Measurements from ENCODE around the gene VCL. TPM values are rescaled to one million over a fixed set of nuclear protein-coding genes. Genes with fewer than 3 reads are reported as not detected.

Gene VCL
- total RNA-seq, 1 experiment from 2014 or later = 106 TPM

DNA sequence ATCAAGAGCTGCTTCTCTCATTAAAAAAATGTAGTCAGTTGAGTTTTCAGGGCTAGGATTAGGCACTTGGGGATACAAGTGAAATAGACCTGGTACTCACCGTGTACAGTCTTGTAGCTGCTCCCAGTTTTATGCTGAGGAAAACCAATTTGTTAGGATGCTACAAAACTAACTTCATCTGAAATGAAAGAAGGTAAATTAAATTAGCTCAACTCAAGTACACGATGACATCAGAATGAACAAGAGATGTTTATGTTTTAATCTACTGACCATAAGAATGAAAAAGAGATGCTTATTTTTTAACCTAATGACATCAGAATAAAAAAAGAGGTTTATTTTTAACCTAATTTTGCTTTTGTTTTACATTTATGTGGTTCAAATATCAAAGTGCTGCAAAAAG lies 79.0 kb downstream of the VCL start:
- Histone ChIP-seq H3K4me3 (replicated peaks in 1 of 2; ENCODE audit: low read depth in 1 of 2, low read length in 2 of 2) (no peak overlapping the region), H3K9ac (ENCODE audit: low read length) (no peak overlapping the region), H3K27me3 (ENCODE audit: insufficient read depth, low read length) (no peaks in the 10 kb centered on the region), H3K36me3 (ENCODE audit: control insufficient read depth in 1 of 2, insufficient read depth in 2 of 2, low read length in 2 of 2) (peaks cover 9 to 28% of the 10 kb centered on the region in 2 experiments; a peak in 3 of 4 replicates), H3K4me2 (ENCODE audit: low read length) (no peak overlapping the region), H3K9me2 (ENCODE audit: insufficient read depth) (no peaks in the 10 kb centered on the region), H3K79me2 (ENCODE audit: insufficient read depth, low read length) (peaks cover 41% of the 10 kb centered on the region), H3K4me1 (ENCODE audit: control insufficient read depth in 1 of 2, insufficient read depth in 2 of 2, low read length in 2 of 2) (peaks cover 32 to 51% of the 10 kb centered on the region in 2 experiments), H3K9me3 (ENCODE audit: control insufficient read depth in 1 of 2, insufficient read depth in 1 of 2, low read depth in 1 of 2, low read length in 2 of 2) (no peaks in the 10 kb centered on the region), H4K20me1 (ENCODE audit: insufficient read depth) (no peaks in the 10 kb centered on the region), H2AFZ (ENCODE audit: low read depth, low read length, poor library complexity, severe bottlenecking) (no peak overlapping the region), H3K27ac (ENCODE audit: low read depth, low read length) (no peak overlapping the region)
- intact Hi-C loops (cut with micrococcal nuclease) = no loop called here
- DNase-seq (ENCODE audit: low read depth, low spot score) (no peak), ATAC-seq (no peak)
- ChIA-PET RAD21 (ENCODE audit: low non-redundant PET in 1 of 2, low total read pairs in 2 of 2, uncharacterized antibody in 2 of 2, unreplicated experiment in 2 of 2) (no interaction called here), CTCF (interaction anchor here (3.0 kb wide), 1 partner anchor 197 kb away, joined by 9 read pairs; no protein-coding TSS in a partner anchor), POLR2A (interaction anchor here (1.0 to 1.4 kb wide), 2 partner anchors 111 to 189 kb away, joined by 3 read pairs; no protein-coding TSS in a partner anchor)
- no TSS peak for BruUV-seq (replicated peaks)
- TF ChIP-seq, protein P1, sequence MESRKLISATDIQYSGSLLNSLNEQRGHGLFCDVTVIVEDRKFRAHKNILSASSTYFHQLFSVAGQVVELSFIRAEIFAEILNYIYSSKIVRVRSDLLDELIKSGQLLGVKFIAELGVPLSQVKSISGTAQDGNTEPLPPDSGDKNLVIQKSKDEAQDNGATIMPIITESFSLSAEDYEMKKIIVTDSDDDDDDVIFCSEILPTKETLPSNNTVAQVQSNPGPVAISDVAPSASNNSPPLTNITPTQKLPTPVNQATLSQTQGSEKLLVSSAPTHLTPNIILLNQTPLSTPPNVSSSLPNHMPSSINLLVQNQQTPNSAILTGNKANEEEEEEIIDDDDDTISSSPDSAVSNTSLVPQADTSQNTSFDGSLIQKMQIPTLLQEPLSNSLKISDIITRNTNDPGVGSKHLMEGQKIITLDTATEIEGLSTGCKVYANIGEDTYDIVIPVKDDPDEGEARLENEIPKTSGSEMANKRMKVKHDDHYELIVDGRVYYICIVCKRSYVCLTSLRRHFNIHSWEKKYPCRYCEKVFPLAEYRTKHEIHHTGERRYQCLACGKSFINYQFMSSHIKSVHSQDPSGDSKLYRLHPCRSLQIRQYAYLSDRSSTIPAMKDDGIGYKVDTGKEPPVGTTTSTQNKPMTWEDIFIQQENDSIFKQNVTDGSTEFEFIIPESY (IDR thresholded peaks at IDR 0.05; ENCODE audit: extremely low read depth, insufficient replicate concordance, low read length) = no peak
- no peak for TF ChIP-seq EZH2phosphoT487 (IDR thresholded peaks at IDR 0.05; ENCODE audit: borderline replicate concordance)
- TF ChIP-seq SP1 (IDR thresholded peaks at IDR 0.05; ENCODE audit: low read depth) = no peak
- TF ChIP-seq JUND (IDR thresholded peaks at IDR 0.05) = no peak
- TF ChIP-seq FOSL1 (IDR thresholded peaks at IDR 0.05; ENCODE audit: low read depth) = no peak
- no peak for TF ChIP-seq RAD21 (IDR thresholded peaks at IDR 0.05; ENCODE audit: low read depth)
- no peak for TF ChIP-seq TCF7L2 (IDR thresholded peaks at IDR 0.05; ENCODE audit: borderline replicate concordance, extremely low read depth, insufficient read depth, insufficient read length)
- no peak for TF ChIP-seq POLR2A (IDR thresholded peaks at IDR 0.05; ENCODE audit: borderline replicate concordance, extremely low read depth, insufficient read depth, insufficient read length)
- TF ChIP-seq, protein P2, sequence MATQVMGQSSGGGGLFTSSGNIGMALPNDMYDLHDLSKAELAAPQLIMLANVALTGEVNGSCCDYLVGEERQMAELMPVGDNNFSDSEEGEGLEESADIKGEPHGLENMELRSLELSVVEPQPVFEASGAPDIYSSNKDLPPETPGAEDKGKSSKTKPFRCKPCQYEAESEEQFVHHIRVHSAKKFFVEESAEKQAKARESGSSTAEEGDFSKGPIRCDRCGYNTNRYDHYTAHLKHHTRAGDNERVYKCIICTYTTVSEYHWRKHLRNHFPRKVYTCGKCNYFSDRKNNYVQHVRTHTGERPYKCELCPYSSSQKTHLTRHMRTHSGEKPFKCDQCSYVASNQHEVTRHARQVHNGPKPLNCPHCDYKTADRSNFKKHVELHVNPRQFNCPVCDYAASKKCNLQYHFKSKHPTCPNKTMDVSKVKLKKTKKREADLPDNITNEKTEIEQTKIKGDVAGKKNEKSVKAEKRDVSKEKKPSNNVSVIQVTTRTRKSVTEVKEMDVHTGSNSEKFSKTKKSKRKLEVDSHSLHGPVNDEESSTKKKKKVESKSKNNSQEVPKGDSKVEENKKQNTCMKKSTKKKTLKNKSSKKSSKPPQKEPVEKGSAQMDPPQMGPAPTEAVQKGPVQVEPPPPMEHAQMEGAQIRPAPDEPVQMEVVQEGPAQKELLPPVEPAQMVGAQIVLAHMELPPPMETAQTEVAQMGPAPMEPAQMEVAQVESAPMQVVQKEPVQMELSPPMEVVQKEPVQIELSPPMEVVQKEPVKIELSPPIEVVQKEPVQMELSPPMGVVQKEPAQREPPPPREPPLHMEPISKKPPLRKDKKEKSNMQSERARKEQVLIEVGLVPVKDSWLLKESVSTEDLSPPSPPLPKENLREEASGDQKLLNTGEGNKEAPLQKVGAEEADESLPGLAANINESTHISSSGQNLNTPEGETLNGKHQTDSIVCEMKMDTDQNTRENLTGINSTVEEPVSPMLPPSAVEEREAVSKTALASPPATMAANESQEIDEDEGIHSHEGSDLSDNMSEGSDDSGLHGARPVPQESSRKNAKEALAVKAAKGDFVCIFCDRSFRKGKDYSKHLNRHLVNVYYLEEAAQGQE (IDR thresholded peaks at IDR 0.05; ENCODE audit: low read depth) = no peak
- TF ChIP-seq SIN3A (IDR thresholded peaks at IDR 0.05; ENCODE audit: low read depth) = no peak
- TF ChIP-seq POLR2AphosphoS5 (IDR thresholded peaks at IDR 0.05; ENCODE audit: low read depth, low read length) = no peak
- no peak for TF ChIP-seq YY1 (IDR thresholded peaks at IDR 0.05; ENCODE audit: extremely low read depth, insufficient replicate concordance, low read depth, low read length)
- no peak for TF ChIP-seq EZH2 (IDR thresholded peaks at IDR 0.05)
- no peak for TF ChIP-seq SRF (IDR thresholded peaks at IDR 0.05; ENCODE audit: low read depth)

Measured in HCT116 (cell line).